Neural progenitor cell (in vitro differentiated cells): ENCODE data around the gene POLR2C. TPM values are rescaled to one million over a fixed set of nuclear protein-coding genes. Genes with fewer than 3 reads are reported as not detected.

ENCODE experiments used
- DNase-seq: peaks from one replicate; pipeline ENCODE4 v3.0.0-alpha.2; 2016; ENCODE audit warnings: low spot score
- H2AFZ ChIP-seq: fragments of 200-600 bp; sonication (generic); replicated peaks from 2 replicates; pipeline ENCODE4 v1.6.1; 2016; ENCODE audit warnings: antibody characterized with exemption
- H3F3A ChIP-seq: fragments of 200-600 bp; sonication (generic); 2 replicates; pipeline ENCODE4 v1.6.1; 2016; ENCODE audit warnings: antibody characterized with exemption, low read depth
- H3K27ac ChIP-seq: fragments of 200-600 bp; sonication (generic); 2 replicates; pipeline ENCODE4 v1.5.1; 2016; ENCODE audit warnings: mild to moderate bottlenecking
- H3K27me3 ChIP-seq: fragments of 200-600 bp; sonication (generic); 2 replicates; pipeline ENCODE4 v1.6.1; 2016; ENCODE audit warnings: mild to moderate bottlenecking, moderate library complexity
- H3K36me3 ChIP-seq: fragments of 200-600 bp; sonication (generic); 2 replicates; pipeline ENCODE4 v1.5.1; 2016
- H3K4me1 ChIP-seq: fragments of 200-600 bp; sonication (generic); 2 replicates; pipeline ENCODE4 v1.6.1; 2016; ENCODE audit warnings: mixed run types
- H3K4me2 ChIP-seq: fragments of 200-600 bp; sonication (generic); 2 replicates; pipeline ENCODE4 v1.6.1; 2016
- H3K4me3 ChIP-seq: fragments of 200-600 bp; sonication (generic); 2 replicates; pipeline ENCODE4 v1.5.1; 2016
- H3K79me2 ChIP-seq: fragments of 200-600 bp; sonication (generic); 2 replicates; pipeline ENCODE4 v1.6.1; 2016; ENCODE audit warnings: low read depth
- H3K9ac ChIP-seq: fragments of 200-600 bp; sonication (generic); 2 replicates; pipeline ENCODE4 v1.6.1; 2016
- H3K9me3 ChIP-seq: fragments of 200-600 bp; sonication (generic); 2 replicates; pipeline ENCODE4 v1.5.1; 2016; ENCODE audit warnings: low read depth
- H4K20me1 ChIP-seq: fragments of 200-600 bp; sonication (generic); 2 replicates; pipeline ENCODE4 v1.6.1; 2016; ENCODE audit warnings: low read depth
- H3K27ac Mint-ChIP-seq: 3 replicates; pipeline ENCODE4 v1.8.0; 2021; ENCODE audit warnings: mixed read lengths
- H3K27me3 Mint-ChIP-seq: 2 replicates; pipeline ENCODE4 v1.8.0; 2022; ENCODE audit warnings: low read depth, mild to moderate bottlenecking, inconsistent platforms, moderate library complexity, mixed read lengths; ENCODE audit not compliant: insufficient read depth
- H3K36me3 Mint-ChIP-seq: 3 replicates; pipeline ENCODE4 v1.8.0; 2021; ENCODE audit warnings: mixed read lengths
- H3K4me1 Mint-ChIP-seq: 3 replicates; pipeline ENCODE4 v1.8.0; 2021; ENCODE audit warnings: mixed read lengths
- H3K4me3 Mint-ChIP-seq: 3 replicates; pipeline ENCODE4 v1.8.0; 2021; ENCODE audit warnings: mild to moderate bottlenecking, moderate library complexity, mixed read lengths
- H3K9me3 Mint-ChIP-seq: 3 replicates; pipeline ENCODE4 v1.8.0; 2020; ENCODE audit warnings: mixed read lengths
- CTCF ChIP-seq: fragments of 200-600 bp; sonication (generic); IDR thresholded peaks from 2 replicates; pipeline ENCODE4 v1.5.1; 2017; ENCODE audit warnings: antibody characterized with exemption, mild to moderate bottlenecking
- EZH2 ChIP-seq: fragments of 200-600 bp; sonication (generic); IDR thresholded peaks from 2 replicates; pipeline ENCODE4 v1.6.1; 2017; ENCODE audit warnings: antibody characterized with exemption, mild to moderate bottlenecking, moderate library complexity
- EZH2phosphoT487 ChIP-seq: fragments of 200-600 bp; sonication (generic); IDR thresholded peaks from 2 replicates; pipeline ENCODE4 v1.6.1; 2017; ENCODE audit warnings: antibody characterized with exemption
- total RNA-seq: library from RNA; depleted of rRNA; stranded (reverse); fragments of >200 nt; gene quantifications from 2 replicates; pipeline ENCODE4 v1.2.3, GENCODE V29; 2015; ENCODE audit warnings: low replicate concordance

Gene POLR2C
- total RNA-seq, 1 donor from 2014 or later = 58.4 TPM

GRCh38 chr16:57444711-57445110 is 17.8 kb upstream of the POLR2C start:
- H3K36me3 ChIP-seq = no peaks in the 10 kb centered on the region
- no peaks in the 10 kb centered on the region for H3K4me1 ChIP-seq
- H2AFZ ChIP-seq = no peak overlapping the region
- DNase-seq = no peak
- TF ChIP-seq CTCF (no peak), EZH2phosphoT487 (no peak)
- peaks cover 17% of the 10 kb centered on the region for H3K4me1 Mint-ChIP-seq
- peaks cover 2% of the 10 kb centered on the region for H3K27me3 Mint-ChIP-seq
- H3K27ac Mint-ChIP-seq = no peak overlapping the region
- no peak overlapping the region for H3K4me3 ChIP-seq
- peaks cover 4% of the 10 kb centered on the region for H3K9me3 Mint-ChIP-seq
- H3K79me2 ChIP-seq = peaks cover 69% of the 10 kb centered on the region
- no peak overlapping the region for H3K4me2 ChIP-seq
- peak overlapping the region; percentile 69 for H3K4me3 Mint-ChIP-seq
- H3K9ac ChIP-seq = no peak overlapping the region
- no peaks in the 10 kb centered on the region for H3K9me3 ChIP-seq
- H3K36me3 Mint-ChIP-seq = peaks cover 22% of the 10 kb centered on the region
- H3K27me3 ChIP-seq = no peaks in the 10 kb centered on the region
- no peaks in the 10 kb centered on the region for H3F3A ChIP-seq
- H4K20me1 ChIP-seq = no peaks in the 10 kb centered on the region
- H3K27ac ChIP-seq = no peak overlapping the region

- H3K79me2 ChIP-seq = peaks cover 65% of the 10 kb centered on the region
These were observed 17.0 kb upstream of the POLR2C start for GRCh38 chr16:57445510-57445909.

GRCh38 chr16:57446531-57447185 is 15.8 kb upstream of the POLR2C start:
- Mint-ChIP-seq H3K36me3 (peaks cover 11% of the 10 kb centered on the region), H3K4me3 (peak overlapping the region; percentile 95), H3K27me3 (peaks cover 2% of the 10 kb centered on the region), H3K4me1 (peaks cover 17% of the 10 kb centered on the region), H3K27ac (peak overlapping the region; percentile 94), H3K9me3 (no peaks in the 10 kb centered on the region)
- H3K79me2 ChIP-seq = peaks cover 56% of the 10 kb centered on the region
- H3K4me3 ChIP-seq = peak overlapping the region; percentile 91
- H2AFZ ChIP-seq = peak overlapping the region; percentile 80
- TF ChIP-seq CTCF (no peak), EZH2phosphoT487 (no peak), EZH2 (no peak)
- no peaks in the 10 kb centered on the region for H3K36me3 ChIP-seq
- H3K4me1 ChIP-seq = no peaks in the 10 kb centered on the region
- no peaks in the 10 kb centered on the region for H3K27me3 ChIP-seq
- no peak for DNase-seq
- no peaks in the 10 kb centered on the region for H4K20me1 ChIP-seq
- peak overlapping the region; percentile 92 for H3K4me2 ChIP-seq
- no peak overlapping the region for H3K27ac ChIP-seq
- H3K9me3 ChIP-seq = no peaks in the 10 kb centered on the region
- no peaks in the 10 kb centered on the region for H3F3A ChIP-seq
- peak overlapping the region; percentile 88 for H3K9ac ChIP-seq

More at GRCh38 chr16:57445510-57445909, 17.0 kb upstream of the POLR2C start:
- Mint-ChIP-seq H3K27ac (no peak overlapping the region), H3K4me3 (peak overlapping the region; percentile 71), H3K4me1 (peaks cover 17% of the 10 kb centered on the region), H3K27me3 (peaks cover 2% of the 10 kb centered on the region), H3K9me3 (no peaks in the 10 kb centered on the region), H3K36me3 (peaks cover 14% of the 10 kb centered on the region)
- Histone ChIP-seq H4K20me1 (no peaks in the 10 kb centered on the region), H3K9me3 (no peaks in the 10 kb centered on the region), H3K4me1 (no peaks in the 10 kb centered on the region), H3K9ac (no peak overlapping the region), H3K27ac (no peak overlapping the region), H3K4me3 (no peak overlapping the region), H3K36me3 (no peaks in the 10 kb centered on the region), H2AFZ (no peak overlapping the region), H3F3A (no peaks in the 10 kb centered on the region), H3K27me3 (no peaks in the 10 kb centered on the region), H3K4me2 (no peak overlapping the region)
- no peak for TF ChIP-seq EZH2
- TF ChIP-seq CTCF = no peak
- no peak for TF ChIP-seq EZH2phosphoT487
- no peak for DNase-seq
